Suprapubic skin (tissue), 4 donors: ENCODE results near the gene SCYGR7.

Experiments used
- EP300 ChIP-seq: sonication (generic); formaldehyde crosslinking; IDR thresholded peaks from one replicate; pipeline ENCODE4 v1.6.1; 2017; ENCODE audit warnings: antibody characterized with exemption
- POLR2A ChIP-seq, 2 donors: fragments of 450-650 bp; IDR thresholded peaks; one replicate each; pipeline ENCODE4 v1.6.1; 2017; ENCODE audit warnings: antibody characterized with exemption in 2 of 2, mild to moderate bottlenecking in 2 of 2, moderate library complexity in 2 of 2
- POLR2AphosphoS5 ChIP-seq, 3 donors: sonication (generic); formaldehyde crosslinking; IDR thresholded peaks; one replicate each; pipeline ENCODE4 v1.6.1; 2017; ENCODE audit warnings: antibody characterized with exemption in 3 of 3
- TF ChIP-seq, protein P1 (sequence below), 2 donors: fragments of 200-600 bp in 1 of 2; fragments of 450-650 bp in 1 of 2; sonication (generic) in 1 of 2; IDR thresholded peaks; one replicate each; pipeline ENCODE4 v1.5.1; 2016 to 2019; ENCODE audit warnings: antibody characterized with exemption in 2 of 2, mild to moderate bottlenecking in 1 of 2, moderate library complexity in 1 of 2

DNA sequence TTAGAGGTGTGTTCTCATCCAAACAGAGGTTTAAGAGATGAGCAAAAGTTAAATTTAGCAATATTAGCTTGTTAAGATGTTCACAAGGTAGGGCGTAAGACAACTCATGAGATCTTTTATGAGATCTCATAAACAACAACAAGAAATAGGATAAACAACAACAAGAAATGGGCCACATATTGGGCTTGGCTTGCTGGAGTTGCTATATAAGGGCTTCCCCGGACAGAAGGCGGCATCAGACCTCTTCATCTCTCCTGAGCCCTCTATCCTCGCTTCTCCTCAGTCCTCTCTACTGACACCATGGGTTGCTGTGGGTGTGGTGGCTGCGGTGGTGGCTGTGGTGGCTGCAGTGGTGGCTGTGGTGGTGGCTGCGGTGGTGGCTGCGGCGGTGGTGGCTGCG is 17.5 kb downstream of the SCYGR7 start, which contains the start of gene SCYGR8:
- no peak for TF ChIP-seq POLR2AphosphoS5 (IDR thresholded peaks at IDR 0.05)
- TF ChIP-seq, protein P1, sequence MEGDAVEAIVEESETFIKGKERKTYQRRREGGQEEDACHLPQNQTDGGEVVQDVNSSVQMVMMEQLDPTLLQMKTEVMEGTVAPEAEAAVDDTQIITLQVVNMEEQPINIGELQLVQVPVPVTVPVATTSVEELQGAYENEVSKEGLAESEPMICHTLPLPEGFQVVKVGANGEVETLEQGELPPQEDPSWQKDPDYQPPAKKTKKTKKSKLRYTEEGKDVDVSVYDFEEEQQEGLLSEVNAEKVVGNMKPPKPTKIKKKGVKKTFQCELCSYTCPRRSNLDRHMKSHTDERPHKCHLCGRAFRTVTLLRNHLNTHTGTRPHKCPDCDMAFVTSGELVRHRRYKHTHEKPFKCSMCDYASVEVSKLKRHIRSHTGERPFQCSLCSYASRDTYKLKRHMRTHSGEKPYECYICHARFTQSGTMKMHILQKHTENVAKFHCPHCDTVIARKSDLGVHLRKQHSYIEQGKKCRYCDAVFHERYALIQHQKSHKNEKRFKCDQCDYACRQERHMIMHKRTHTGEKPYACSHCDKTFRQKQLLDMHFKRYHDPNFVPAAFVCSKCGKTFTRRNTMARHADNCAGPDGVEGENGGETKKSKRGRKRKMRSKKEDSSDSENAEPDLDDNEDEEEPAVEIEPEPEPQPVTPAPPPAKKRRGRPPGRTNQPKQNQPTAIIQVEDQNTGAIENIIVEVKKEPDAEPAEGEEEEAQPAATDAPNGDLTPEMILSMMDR (IDR thresholded peaks at IDR 0.05): no peak
- TF ChIP-seq POLR2A (IDR thresholded peaks at IDR 0.05): no peak
- TF ChIP-seq EP300: no peak
